Stimulated activated CD4-positive, alpha-beta T cell treated with anti-CD3 and anti-CD28 coated beads, TNF-alpha, amount 100 ng/mL, for 1 hour (primary cell): Measurements from ENCODE around the gene MAP7.
"Not testable (repeated sequence)": the region's sequence is repeated elsewhere in the genome, so short reads cannot be mapped to it uniquely, and the experiment has no call there.

Source experiments
- DNase-seq, 3 donors: peaks; one replicate each; pipeline ENCODE4 v3.0.0-alpha.2; 2020; ENCODE audit warnings: low read depth in 3 of 3, low spot score in 1 of 3

Gene MAP7

DNA sequence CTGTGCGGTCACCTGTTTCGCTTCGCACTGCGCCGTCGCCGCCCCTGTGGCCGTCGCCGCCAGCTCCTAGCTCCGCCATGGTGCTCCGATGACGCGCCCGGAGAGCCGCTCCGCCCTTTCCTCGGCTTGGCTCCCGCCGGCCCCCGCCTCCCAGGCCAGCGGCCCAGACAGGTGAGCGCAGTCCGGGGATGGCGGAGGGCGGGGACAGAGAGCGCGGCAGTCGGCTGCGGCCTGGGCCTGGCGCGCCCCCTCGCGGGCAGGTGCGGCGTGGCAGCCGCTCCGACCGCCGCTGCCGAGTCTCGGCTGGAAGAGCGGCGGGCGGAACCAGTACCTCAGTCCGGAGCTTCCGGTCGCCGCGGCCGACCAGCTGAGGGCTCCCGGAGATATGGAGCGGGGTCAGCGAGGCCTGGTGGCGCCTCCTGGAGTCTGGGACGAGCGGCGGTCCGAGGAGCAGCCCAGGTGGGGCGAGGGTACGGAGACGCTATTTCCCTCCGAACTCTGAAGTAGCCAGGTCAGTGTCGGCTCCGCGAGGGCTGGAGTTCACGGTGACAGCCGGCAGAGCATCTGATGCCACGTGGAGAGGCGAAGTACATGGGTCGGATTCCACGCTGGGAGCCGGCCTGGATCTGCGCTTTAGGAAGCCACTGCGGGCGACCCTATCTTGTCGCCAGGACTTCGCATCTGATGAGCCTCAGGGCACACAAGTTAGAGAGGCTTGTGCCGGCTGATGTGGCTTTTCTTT lies at the start of gene MAP7:
Gene MAP7, minus strand, starts transcription at position 93 of the 742 bp plus-strand sequence. Its CDS starts 14 bp downstream, at position 79.
- DNase-seq, result peak; percentile 23 to 53 (median 41)

DNA sequence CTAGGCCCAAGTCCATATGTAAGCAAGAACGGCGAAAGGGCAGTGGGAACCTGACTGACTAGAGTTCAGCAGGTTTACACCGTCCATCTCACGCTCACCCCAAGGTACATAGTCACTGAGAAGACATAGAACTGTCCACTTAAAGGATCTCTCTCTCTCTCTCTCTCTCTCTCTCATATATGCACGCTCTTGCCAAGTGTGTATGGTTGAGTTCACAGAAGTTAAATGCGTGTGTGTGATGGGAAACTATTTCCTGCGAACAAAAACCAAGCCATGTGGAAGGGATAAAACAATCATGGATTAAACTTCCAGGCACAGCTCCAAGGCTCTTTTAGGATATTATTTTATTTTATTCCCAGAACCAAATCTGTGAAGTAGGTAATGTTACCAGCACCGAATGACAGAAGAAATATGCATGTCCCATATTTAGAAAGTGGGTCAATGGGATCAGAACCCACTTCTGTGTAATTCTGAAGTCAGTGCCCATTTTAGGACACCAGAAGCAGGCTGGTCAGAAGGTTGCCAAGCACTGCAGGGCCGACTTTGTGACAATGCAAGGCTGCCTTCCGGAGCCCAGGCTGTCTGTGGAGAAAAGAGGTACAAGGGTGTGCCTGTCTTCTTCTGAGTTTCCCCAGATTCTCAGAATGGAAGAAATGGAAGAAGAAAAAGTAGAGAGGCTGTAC lies 49.2 kb upstream of the MAP7 start:
- DNase-seq, result no peak

DNA sequence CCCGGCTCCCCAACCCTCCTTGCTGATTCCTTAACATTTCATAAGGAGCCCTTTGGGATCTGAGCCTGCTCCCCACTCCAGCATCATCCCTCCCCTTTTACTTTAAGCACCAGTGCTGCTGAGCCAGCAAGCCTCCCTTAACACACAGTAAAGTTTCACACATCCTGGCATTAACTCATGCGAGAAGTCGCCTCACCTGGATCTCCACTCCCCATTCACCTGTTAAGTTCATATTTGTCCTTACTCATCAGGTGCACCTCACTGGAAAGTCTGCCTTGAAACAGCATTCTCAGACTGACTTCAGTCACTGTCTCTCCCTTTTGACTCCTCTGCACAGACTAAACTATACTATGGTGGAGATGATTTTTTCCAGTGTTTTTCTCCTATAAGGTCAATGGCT lies 47.8 kb upstream of the MAP7 start:
- no peak for DNase-seq

DNA sequence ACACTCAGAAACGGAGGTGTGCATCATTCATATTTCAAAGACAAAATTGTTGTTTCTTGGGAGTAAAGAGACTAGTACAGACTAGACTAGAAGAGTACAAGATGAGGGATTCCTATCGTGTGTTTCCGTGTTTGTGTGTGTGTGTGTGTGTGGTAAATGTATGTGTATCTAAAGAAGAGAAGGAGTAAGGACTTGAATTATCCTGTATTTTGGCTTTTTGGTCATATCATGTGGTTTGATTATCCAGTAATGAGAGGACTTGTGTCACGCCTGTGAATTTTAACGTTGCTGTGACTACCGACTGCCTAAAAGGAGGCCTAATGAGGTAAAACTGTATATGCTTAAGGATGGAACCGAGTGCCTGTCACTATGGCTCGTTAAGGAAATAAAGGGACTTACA lies 44.4 kb upstream of the MAP7 start:
- DNase-seq, result no peak

DNA sequence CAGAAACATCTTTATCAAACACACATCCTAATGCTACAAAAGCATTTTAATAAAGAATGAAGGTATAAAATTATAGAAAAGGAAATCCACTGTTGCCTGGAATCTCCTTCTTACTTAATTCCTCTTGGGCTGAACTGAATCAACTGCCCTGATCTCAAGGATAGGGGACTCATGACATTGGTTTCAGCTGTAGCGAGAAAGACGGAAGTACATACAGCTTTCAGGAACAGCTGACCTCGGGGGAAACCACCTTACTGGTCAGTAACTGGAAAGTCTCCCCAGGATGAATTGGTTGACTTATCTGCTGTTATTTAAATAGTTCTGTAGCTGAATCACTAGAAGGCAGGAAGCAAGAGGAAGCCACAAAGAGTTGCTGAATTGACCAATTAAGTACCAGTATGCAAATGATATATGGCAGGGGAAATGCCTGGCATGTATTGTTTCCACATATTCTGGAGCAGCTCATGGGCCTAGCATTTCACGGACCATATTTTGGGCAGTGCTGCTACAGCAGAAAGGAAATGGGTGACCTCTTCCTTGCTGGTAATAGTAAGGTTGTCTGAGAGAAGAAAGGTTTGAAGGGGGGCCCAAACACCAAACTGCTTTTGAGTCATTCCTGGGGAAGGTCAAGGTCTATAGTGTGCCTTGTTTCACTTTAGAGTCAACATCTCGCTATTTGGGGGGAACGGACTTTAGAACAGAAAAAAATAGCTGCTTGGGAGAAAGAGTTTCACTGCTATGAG lies 43.7 kb upstream of the MAP7 start:
- DNase-seq, result no peak

DNA sequence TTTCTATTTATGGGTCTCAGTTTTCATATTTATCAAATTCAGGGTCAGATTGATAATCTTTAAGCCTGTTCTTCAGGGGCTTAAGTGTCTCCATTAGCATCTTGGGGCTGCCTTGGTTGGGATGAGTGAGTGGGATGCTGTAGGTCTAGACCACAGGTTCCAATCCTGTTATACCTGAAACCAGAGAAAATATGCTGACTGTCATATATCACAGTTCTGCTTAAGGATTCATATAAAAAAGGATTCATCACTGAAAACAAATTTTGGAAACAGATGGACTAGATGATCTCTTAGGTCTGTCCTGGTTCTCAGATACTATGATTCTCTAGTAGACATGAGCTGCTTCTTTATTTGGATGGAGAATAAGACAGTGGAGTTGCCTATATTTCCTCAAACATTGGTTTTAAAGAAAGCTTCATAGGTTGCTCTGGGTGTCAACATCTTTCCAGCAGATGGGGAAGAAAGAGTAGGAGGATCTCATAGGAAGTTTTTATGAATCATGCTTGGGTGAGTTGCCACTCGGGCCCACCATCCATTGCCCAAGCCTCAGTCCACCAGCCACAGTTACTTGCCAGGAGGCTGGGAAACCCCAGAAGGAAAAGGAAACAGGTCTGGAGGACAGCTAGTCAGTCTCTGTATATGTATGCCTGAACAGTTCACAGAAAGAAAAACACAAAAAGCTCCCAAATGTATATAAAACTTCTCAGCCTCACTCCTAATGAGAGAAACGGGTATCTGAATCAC lies 42.9 kb upstream of the MAP7 start:
- no peak for DNase-seq

DNA sequence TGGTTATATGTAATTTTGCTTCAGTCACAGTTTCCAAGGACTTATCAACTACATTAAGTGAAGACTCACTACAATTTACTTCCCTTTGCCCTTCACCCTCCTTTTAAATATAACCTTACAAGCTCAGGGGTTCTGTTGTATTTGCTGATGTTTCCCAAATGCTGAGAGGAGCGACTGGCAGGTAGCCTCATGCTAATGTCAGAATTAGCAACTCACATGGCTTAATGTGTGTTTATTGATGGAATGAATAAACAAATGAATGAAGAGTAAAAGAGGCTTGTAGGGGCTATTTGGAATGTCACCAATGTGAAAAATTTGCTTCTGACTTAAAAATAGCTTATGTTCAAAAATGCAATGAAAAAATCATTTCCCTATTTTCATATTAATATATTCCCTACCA lies 41.4 kb upstream of the MAP7 start:
- DNase-seq, result no peak

DNA sequence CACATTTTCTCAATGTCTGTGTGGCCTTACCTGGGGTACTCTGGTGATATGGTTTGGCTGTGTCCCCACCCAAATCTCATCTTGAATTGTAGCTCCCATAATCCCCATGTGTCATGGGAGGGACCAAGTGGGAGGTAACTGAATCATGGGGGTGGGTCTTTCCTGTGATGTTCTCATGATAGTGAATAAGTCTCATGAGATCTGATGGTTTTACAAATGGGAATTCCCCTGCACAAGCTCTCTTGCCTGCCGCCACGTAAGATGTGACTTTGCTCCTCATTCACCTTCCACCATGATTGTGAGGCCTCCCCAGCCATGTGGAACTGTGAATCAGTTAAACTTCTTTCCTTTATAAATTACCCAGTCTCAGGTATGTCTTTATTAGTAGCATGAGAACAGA lies 40.6 kb upstream of the MAP7 start:
- not testable (repeated sequence) for DNase-seq

DNA sequence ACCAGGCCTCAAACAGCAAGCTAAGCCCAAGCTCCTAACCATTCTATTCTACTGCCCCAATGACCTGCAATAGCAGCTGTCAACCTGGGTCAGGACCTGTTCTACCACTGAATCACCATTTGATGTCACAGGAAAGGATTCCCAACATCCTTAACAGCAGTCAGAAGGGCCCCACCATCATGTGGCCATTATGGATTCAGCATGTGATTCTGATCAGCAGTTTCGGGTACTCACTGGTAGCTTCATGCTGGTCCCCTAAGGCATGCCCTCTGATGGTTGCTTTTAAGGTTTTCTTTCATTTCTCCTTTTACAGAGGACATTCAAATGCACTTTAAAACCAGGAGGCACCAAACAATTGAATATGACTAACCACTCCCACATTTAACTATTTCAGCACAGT lies 37.3 kb upstream of the MAP7 start:
- DNase-seq, result no peak

DNA sequence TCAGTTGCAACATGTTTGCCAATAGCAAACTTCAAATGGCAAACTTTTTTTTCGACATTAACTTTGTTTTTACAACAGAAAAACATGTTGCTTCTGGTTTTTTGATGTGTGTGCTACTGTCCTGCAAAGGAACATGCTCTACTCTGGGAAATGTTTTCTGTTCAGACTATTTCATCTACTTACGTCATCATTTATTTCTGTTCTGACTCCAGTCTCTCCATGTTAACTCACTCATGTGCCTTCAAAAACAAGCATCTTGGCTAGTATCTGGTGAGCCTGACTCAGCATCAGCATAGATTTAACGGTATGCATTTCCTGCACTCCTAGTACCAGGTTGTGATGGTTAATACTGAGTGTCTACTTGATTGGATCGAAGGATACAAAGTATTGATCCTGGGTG lies 36.1 kb upstream of the MAP7 start:
- DNase-seq, result no peak

DNA sequence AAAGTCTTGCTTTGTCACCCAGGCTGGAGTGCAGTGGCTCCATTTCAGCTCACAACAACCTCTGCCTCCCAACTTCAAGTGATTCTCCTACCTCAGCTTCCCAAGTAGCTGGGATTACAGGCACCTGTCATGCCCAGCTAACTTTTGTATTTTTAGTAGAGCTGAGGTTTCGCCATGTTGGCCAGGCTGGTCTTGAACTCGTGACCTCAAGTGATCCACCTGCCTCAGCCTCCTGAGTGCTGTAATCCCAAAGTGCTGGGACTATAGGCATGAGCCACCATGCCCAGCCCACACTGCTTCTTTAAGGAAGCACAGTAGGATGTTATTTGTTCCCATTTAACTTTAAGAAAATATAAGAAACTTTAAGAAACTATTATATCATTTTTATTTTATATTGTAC lies 35.3 kb upstream of the MAP7 start:
- DNase-seq, result not testable (repeated sequence)

DNA sequence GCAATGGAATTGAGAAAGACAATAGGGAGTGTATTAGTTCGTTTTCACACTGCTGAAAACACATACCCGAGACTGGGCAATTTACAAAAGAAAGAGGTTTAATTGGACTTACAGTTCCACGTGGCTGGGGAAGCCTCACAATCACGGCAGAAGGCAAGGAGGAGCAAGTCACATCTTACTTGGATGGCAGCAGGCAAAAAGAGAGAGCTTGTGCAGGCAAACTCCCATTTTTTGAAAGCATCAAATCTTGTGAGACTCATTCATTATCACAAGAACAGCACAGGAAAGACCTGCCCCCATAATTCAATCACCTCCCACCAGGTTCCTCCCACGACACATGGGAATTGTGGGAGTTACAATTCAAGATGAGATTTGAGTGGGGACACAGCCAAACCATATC lies 34.1 kb upstream of the MAP7 start:
- DNase-seq, result not testable (repeated sequence)

DNA sequence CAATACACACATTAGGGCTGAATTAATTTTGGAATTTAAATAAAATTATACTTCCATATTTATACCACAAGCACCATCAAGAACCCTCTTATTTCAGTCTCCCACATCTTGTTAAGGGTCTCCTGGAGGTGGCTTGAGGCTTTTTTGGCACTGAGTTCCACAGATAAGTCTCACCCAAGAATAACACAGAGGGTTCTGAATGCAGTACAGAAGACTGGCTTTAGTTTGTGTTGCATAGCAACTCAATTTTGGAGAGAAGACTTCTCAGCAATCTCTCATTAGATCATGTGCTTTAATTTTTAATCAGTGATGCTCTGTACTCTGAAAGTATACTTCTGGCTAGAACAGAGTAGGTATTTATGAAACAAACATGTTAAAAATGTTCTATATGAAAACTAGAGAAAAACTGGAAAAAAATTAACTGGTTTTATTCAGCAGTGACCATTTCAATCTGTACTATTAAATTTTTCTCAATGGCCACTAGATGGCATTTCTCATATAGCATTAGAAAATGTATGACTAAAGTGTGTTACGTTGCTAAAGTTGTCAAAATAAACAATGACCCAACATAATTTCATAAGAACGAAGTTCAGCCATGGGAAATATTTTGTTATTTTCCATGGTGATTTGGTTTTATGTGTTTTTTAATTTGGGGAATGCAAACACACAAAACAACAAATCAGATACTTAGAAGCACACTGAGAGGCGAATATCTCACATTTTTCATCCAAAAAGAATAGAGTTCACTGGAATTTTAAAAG lies 32.7 kb upstream of the MAP7 start:
- DNase-seq, result no peak

DNA sequence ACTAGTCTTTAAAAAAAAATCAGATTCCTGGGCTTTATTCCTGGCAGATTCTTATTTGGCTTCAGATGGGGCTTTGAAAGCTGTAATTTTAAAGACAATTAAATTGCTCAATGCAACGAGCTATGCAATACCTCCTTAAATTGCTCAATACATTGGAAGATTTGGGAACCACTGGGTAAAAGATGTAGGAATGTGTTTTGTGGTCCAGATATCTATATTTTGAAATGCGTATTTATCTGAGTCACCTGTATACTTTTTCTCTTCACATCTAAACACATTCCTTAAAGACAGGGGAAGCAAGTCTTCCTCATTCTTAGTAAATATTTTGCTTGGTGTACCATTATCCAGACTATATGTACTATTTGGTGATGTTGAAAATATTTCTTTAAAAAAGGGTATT lies 29.6 kb upstream of the MAP7 start:
- DNase-seq, result no peak

DNA sequence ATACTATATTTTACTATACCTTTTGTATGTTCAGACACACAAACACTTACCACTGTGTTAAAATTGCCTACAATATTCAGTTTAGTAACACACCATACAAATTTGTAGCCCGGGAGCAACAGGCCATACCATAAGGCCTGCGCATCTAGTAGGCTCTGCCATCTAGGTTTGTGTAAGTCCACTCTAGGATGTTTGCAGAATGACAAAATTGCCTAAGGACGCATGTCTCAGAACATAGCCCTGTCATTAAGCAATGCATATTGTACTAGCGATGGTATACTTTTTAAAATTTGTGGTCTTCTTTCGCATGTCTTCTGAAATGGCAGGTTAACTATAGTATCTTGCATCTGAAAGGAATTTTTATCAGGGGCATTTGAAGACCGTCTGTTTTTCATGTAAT lies 26.6 kb upstream of the MAP7 start:
- no peak for DNase-seq

DNA sequence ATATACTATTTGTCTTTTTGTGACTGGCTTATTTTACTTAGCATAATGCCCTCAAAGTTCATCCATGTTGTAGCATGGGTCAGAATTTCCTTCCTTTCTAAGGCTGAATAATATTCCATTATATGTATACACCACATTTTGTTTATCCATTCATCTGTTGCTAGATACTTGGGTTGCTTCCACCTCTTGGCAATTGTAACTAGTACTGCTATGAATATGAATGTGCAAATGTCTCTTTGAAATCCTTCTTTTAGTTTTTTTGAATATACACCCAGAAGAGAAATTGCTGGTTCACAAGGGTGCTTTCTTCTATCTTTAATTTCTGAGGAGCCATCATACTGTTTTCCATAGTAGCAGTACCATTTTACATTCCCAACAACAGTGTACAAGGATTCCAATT lies 21.3 kb upstream of the MAP7 start:
- DNase-seq, result no peak

DNA sequence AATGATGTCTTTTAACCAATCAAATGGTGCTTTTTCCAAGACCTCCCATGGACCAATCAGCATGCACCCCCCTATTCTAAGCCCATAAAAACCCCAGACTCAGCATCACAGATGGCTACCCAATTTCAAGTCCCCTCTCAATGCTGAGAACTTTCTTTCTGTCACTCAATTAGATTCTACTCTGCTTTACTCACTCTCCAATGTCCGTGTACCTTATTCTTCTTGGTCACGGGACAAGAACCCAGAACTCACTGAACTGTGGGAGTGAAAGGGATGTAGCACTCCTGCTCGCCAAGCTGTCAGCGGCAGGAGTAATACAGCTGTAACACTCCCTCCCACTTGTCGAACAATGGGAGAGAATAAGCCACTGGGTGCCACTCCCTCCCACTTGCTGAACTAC lies 20.8 kb upstream of the MAP7 start:
- no peak for DNase-seq

DNA sequence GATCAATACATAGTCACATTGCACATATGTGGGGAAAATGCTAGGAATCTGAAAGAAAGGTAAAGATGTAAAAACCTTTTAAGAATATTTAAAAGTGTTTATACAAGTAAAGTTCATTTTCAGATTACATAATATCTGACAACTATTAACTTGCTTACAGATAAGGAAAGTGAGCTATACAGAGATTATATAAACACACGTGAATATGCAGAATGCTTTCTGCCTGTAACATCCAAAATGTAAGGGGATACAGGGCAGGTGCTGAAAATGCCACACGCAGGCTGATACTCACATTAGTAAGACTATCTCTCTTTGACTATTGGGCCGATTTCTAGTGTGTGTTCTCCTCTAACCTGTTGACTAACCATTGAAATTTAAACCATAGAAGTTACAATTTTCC lies 17.9 kb upstream of the MAP7 start:
- no peak for DNase-seq

DNA sequence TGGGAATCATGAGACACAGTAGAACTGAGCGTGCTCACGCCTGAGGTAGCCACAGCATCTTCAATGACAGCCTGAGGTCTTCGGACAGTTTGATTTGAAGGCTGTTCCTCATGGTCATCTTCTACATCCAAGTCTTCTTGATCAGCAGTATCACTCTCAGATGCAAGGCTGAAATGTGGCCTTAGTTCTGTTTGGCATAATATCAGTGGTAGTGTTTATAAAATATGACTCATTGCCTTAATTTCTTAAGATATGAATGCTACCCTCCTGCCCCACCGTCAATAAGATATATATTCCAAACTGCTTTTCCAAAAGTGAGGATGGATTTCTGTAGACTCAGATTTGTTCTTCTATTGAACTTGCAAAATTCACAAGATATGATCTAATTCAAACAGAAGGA lies 17.5 kb upstream of the MAP7 start:
- DNase-seq, result no peak

DNA sequence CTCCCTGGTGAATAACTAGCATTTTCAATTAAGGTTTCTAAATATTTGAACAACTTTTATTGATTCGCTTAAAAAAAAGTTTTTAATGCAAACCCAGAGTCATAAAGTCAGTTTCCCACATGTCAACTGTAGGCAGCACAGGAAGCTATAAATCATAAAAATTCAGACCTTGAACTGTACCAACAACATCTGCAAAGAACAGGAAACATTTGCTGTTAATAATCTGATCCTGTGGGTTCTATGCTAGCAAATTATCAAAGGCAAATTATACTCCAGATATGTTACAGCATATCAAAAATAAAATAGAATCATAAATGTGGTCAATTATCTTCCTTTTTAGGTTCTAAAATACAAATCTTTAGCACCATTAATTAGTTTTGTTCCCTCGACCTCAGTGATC lies 16.6 kb upstream of the MAP7 start:
- DNase-seq, result no peak

DNA sequence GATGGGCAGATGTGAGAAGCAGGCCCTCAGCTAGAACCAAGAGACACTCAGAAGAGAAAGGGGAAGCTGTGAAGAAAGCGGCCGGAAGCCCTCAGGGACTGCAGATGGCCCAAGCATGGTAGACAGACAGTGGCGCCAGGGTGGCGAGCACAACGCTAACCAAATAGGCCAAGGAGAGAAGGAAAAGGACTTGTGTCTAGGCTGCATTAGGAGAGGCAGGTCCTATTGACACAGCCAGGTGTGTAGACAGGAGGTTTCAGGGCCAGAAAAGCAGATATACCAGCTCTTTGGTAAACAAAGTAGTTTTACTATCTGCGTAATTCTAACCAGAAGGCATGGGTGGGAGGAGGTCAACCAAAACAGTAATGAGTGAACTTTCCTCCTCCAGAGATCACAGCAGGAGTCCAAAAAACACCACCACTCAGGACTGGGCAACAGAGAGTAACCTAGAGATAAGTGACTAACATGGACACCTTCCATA lies 15.8 kb upstream of the MAP7 start:
- no peak for DNase-seq
